Activated naive CD8-positive, alpha-beta T cell treated with anti-CD3 and anti-CD28 coated beads for 36 hours (primary cell): ENCODE results near the gene LUC7L3. TPM values are rescaled to one million over a fixed set of nuclear protein-coding genes. Genes with fewer than 3 reads are reported as not detected.
"Not testable (repeated sequence)": the region's sequence is repeated elsewhere in the genome, so short reads cannot be mapped to it uniquely, and the experiment has no call there.

ENCODE experiments used
- DNase-seq: peaks from one replicate; pipeline ENCODE4 v3.0.0; 2021
- H3K27ac Mint-ChIP-seq: one replicate; pipeline ENCODE4 v1.8.0; 2022; ENCODE audit warnings: mild to moderate bottlenecking, moderate library complexity, mixed read lengths
- H3K27me3 Mint-ChIP-seq: one replicate; pipeline ENCODE4 v1.8.0; 2022; ENCODE audit warnings: mild to moderate bottlenecking, mixed read lengths
- H3K36me3 Mint-ChIP-seq: one replicate; pipeline ENCODE4 v1.8.0; 2021; ENCODE audit warnings: mild to moderate bottlenecking, mixed read lengths
- H3K4me1 Mint-ChIP-seq: one replicate; pipeline ENCODE4 v1.8.0; 2021; ENCODE audit warnings: mixed read lengths
- H3K4me3 Mint-ChIP-seq: one replicate; pipeline ENCODE4 v1.8.0; 2022; ENCODE audit warnings: mild to moderate bottlenecking, moderate library complexity, mixed read lengths
- H3K9me3 Mint-ChIP-seq: one replicate; pipeline ENCODE4 v1.8.0; 2022; ENCODE audit warnings: mixed read lengths
- total RNA-seq, 2 experiments: library from RNA; stranded (reverse); gene quantifications; one replicate each; pipeline ENCODE4 v1.2.3, GENCODE V29; 2021

The LUC7L3 gene
- total RNA-seq, 2 experiments from 2014 or later, result 108 to 116 TPM

DNA sequence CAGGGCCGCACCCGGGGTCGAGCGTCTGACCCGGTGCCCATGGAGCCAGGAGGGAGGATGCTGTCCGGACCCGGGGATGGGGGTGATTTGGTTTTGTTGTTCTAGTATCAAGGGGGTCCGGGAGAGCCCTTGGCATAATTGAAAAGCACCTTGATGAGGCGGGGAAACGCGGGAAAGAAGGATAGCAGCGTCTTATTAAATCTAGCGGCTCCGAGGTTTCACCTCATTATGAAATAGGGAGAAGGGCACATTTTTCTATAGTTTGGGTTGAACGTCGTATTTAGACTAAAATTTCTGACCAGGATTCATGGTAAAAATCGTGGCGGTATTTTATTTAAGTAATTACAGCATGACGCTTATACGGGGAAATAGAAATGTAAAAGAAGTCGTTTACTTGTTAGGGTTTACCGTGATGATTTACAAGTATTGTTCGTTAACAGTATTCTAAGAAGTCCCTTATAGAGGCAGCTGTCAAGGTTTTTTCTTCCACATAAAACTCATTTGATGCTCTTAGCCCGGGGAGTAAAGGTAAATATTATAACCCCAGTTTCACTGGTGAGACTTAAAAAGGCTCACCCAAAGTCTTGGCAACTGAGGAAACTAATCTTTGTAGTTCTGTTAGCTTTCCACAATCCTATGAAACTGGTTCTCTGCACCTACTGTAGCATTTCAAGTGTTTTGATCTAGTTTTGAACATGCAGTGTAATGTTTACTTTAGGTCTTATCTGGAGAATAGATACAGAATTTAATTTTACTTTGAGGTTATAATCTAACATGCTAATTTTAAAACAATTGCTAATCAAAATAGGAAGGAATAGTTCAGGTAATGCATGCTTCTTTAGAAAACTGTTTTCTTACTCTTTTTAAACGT is 756 bp downstream of the LUC7L3 start:
- Mint-ChIP-seq H3K27me3 (no peaks in the 10 kb centered on the region), H3K4me3 (peak overlapping the region; percentile 89), H3K4me1 (peaks cover 25% of the 10 kb centered on the region), H3K27ac (peak overlapping the region; percentile 98), H3K9me3 (no peaks in the 10 kb centered on the region), H3K36me3 (peaks cover 38% of the 10 kb centered on the region)
- DNase-seq, result no peak

DNA sequence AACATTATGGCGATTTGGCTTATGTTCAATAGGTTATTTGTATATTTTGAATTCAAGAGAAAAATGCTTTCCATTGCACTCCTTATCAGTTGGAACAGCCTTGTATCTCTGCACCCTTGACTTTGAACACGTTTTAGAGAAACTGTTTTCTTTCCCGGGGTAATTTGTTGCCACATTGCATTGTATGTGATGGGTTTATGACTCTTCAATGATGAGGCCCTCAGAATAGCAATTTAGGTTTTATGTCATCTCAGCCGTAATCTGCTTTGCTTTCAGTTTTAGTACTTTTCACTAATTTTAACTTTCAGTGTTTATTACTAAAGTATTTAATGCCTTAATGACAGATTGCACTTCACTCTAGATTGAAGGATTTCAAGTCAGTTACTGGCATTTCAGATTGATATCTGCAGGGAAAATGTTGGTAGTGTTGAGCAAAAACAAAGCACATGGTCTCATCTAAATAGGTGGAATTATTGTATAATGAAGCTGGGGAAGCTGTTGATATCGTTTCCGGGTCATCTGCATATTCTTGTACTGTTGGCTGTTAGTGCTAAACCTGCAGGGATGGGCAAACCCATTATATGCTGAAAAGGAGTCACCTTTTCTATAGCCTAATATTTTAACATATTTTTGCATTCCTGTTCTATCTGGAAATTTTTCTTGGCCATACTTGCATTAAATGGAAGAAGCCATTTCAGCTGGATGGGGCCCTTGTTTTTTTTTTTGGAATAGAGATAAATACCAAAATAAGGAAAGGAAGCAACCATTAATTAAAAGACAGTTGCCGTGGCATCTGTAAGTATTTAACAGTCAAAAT is 2.0 kb downstream of the LUC7L3 start:
- DNase-seq, result no peak
- peak overlapping the region; percentile 89 for H3K4me3 Mint-ChIP-seq

DNA sequence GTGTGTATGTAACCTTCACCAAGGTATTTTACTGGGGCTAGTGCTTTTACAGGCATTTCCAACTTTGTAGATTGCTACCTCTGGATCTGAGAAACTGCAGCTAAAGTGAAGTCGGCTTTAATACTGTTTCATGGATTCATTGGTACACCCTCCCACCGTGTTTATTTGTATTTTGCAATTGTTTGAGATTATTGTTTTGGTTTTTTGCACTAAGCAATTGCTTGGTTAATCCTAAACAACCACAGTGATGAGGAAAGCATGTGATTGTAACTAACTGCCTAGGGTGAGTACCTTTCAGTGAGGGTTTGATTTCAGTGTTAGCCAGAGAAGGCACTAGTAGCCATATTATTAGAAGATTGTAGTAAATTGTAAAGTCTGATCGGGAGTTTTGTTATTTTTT is 3.3 kb downstream of the LUC7L3 start:
- DNase-seq, result no peak
- peaks cover 38% of the 10 kb centered on the region for H3K4me1 Mint-ChIP-seq
- H3K4me3 Mint-ChIP-seq, result peak overlapping the region; percentile 89
- H3K36me3 Mint-ChIP-seq, result peaks cover 48% of the 10 kb centered on the region
- H3K27me3 Mint-ChIP-seq, result no peaks in the 10 kb centered on the region
- H3K27ac Mint-ChIP-seq, result no peak overlapping the region
- H3K9me3 Mint-ChIP-seq, result no peaks in the 10 kb centered on the region

More for the DNA sequence above, 2.0 kb downstream of the LUC7L3 start:
- H3K36me3 Mint-ChIP-seq, result peaks cover 43% of the 10 kb centered on the region
- peaks cover 30% of the 10 kb centered on the region for H3K4me1 Mint-ChIP-seq
- H3K9me3 Mint-ChIP-seq, result no peaks in the 10 kb centered on the region
- H3K27ac Mint-ChIP-seq, result peak overlapping the region; percentile 98
- no peaks in the 10 kb centered on the region for H3K27me3 Mint-ChIP-seq

DNA sequence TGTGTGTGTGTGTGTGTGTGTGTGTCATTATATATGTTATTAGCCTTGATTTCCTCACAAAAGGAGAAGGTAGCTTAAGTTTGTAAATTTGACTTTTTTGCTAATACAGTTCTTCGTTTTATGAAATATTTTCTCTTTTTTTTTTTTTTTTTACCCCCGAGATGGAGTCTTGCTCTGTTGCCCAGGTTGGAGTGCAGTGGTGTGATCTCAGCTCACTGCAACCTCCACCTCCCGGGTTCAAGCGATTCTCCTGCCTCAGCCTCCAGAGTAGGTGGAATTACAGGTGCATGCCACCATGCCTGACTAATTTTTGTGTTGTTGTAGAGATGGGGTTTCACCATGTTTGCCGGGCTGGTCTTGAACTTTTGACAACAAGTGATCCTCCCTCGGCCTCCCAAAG is 5.2 kb downstream of the LUC7L3 start:
- H3K27me3 Mint-ChIP-seq, DNase-seq, H3K27ac Mint-ChIP-seq, H3K9me3 Mint-ChIP-seq, H3K4me3 Mint-ChIP-seq: not testable (repeated sequence)
- Mint-ChIP-seq H3K36me3 (peaks cover 40% of the 10 kb centered on the region), H3K4me1 (peaks cover 44% of the 10 kb centered on the region)

DNA sequence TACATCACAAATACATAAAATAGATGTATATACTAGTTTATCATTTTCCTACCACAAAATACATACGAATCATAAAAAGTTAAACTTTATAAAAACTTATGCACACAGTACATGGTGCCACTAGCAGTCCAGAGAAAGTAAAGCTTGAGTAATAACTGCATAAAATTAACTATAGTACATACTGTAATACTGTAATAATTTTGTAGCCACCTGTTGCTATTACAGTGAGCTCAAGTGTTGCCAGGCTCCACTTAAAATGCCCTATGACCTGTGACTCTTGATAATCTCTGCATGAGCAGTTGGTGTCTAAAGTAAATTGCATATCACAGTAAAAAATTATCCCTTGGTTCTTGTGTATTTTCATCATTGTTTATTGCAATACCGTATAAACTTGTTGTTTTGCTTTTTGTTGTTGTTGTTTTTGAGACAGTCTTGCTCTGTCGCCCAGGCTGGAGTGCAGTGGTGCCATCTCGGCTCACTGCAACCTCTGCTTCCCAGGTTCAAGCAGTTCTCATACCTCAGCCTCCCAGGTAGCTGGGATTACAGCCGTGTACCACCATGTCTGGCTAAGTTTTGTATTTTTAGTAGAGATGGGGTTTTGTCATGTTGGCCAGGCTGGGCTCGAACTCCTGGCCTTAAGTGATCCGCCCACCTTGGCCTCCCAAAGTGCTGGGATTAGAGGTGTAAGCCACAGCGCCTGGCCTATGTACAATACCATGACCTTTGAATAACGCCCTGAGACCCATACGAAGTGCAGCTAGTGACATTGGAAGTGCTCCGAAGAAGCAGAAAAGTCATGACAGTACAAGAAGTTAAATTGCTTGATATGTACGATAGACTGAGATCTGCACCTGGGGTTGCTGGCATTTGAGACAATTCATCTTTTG is 6.6 kb downstream of the LUC7L3 start:
- no peak overlapping the region for H3K27ac Mint-ChIP-seq
- H3K36me3 Mint-ChIP-seq, result peaks cover 27% of the 10 kb centered on the region
- no peaks in the 10 kb centered on the region for H3K9me3 Mint-ChIP-seq
- H3K4me1 Mint-ChIP-seq, result peaks cover 51% of the 10 kb centered on the region
- H3K4me3 Mint-ChIP-seq, result no peak overlapping the region
- no peaks in the 10 kb centered on the region for H3K27me3 Mint-ChIP-seq
- DNase-seq, result no peak

DNA sequence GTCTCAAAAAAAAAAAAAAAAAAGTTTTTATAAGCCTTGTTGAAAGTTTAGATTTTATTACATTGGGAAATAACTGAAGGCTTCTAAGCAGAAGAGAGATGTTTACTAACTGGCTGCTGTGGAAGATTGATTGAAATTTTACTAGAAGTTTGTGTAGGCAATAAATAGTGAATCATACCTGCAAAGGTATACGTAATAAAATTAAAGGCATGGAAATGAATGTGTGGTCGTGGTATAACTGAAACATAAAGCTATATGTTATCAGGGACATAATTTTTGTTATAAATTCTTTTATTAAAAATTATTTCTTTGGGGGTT is 8.7 kb downstream of the LUC7L3 start:
- H3K4me1 Mint-ChIP-seq, result peaks cover 55% of the 10 kb centered on the region
- no peaks in the 10 kb centered on the region for H3K9me3 Mint-ChIP-seq
- no peak for DNase-seq
- no peak overlapping the region for H3K27ac Mint-ChIP-seq
- H3K27me3 Mint-ChIP-seq, result no peaks in the 10 kb centered on the region
- peaks cover 12% of the 10 kb centered on the region for H3K36me3 Mint-ChIP-seq
- H3K4me3 Mint-ChIP-seq, result no peak overlapping the region

GRCh38 chr17:50728881-50729765 is 9.7 kb downstream of the LUC7L3 start:
- H3K9me3 Mint-ChIP-seq, result no peaks in the 10 kb centered on the region
- H3K36me3 Mint-ChIP-seq, result peaks cover 12% of the 10 kb centered on the region
- H3K27ac Mint-ChIP-seq, result peak overlapping the region; percentile 56
- no peaks in the 10 kb centered on the region for H3K27me3 Mint-ChIP-seq
- no peak for DNase-seq
- H3K4me3 Mint-ChIP-seq, result no peak overlapping the region
- peaks cover 52% of the 10 kb centered on the region for H3K4me1 Mint-ChIP-seq

- Mint-ChIP-seq H3K36me3 (peaks cover 16% of the 10 kb centered on the region), H3K9me3 (no peaks in the 10 kb centered on the region), H3K4me3 (no peak overlapping the region), H3K4me1 (peaks cover 64% of the 10 kb centered on the region), H3K27me3 (no peaks in the 10 kb centered on the region), H3K27ac (peak overlapping the region; percentile 29)
- no peak for DNase-seq
Observed at GRCh38 chr17:50731575-50732460, 12.4 kb downstream of the LUC7L3 start.

DNA sequence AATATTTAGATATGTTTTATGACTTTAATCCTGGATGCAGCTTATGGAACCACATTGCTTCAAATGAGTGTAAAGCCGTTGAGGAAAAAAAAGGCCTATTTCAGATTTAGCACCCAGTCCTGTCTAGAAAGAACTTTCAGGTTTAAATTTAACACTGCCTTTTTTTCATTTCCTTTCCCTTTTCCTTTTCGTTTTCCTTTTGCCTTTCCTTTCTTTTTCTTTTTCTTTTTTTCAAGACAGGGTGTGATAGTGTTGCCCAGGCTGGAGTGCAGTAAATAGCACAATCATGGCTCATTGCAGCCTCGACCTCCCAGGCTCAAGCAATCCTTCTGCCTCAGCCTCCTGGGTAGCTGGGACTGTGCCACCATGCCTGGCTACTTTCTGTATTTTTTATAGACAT is 15.9 kb downstream of the LUC7L3 start:
- Mint-ChIP-seq H3K4me3 (no peak overlapping the region), H3K36me3 (peaks cover 26% of the 10 kb centered on the region), H3K4me1 (peaks cover 70% of the 10 kb centered on the region), H3K27ac (peak overlapping the region; percentile 27), H3K9me3 (no peaks in the 10 kb centered on the region), H3K27me3 (no peaks in the 10 kb centered on the region)
- DNase-seq, result no peak

DNA sequence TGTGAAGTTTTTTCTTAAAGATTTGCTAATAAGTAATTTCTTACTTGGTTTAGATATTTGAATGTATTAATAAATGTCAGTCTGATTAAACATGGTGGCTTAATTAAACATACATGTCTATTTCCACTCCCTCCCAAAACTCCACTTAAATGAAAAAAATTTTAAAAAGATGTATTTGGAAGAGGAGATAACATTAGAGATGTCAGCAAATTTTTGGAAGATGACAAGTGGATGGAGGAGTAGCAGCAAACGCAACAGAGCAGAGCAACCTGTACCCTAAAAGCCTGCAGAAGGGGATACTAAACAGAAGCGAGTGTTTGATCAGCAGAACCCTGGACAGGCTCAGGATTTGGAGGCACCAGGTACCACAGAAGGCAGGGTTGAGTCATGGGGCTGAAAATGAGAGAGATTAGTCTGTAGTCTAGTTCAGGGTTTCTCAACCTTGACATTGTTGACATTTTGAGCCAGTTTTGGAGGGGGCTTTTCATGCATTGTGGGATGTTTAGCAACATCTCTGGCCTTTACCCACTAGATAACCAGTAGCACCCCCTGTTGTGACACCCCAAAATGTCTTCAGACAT is 17.8 kb downstream of the LUC7L3 start:
- no peaks in the 10 kb centered on the region for H3K27me3 Mint-ChIP-seq
- DNase-seq, result peak; percentile 16
- H3K4me3 Mint-ChIP-seq, result no peak overlapping the region
- H3K27ac Mint-ChIP-seq, result peak overlapping the region; percentile 75
- peaks cover 33% of the 10 kb centered on the region for H3K36me3 Mint-ChIP-seq
- peaks cover 53% of the 10 kb centered on the region for H3K4me1 Mint-ChIP-seq
- no peaks in the 10 kb centered on the region for H3K9me3 Mint-ChIP-seq

GRCh38 chr17:50739098-50739497 is 19.7 kb downstream of the LUC7L3 start:
- Mint-ChIP-seq H3K27ac (peak overlapping the region; percentile 67), H3K4me3 (no peak overlapping the region), H3K36me3 (peaks cover 42% of the 10 kb centered on the region), H3K9me3 (no peaks in the 10 kb centered on the region), H3K4me1 (peaks cover 47% of the 10 kb centered on the region), H3K27me3 (no peaks in the 10 kb centered on the region)
- no peak for DNase-seq

- Mint-ChIP-seq H3K27ac (no peak overlapping the region), H3K27me3 (no peaks in the 10 kb centered on the region), H3K36me3 (peaks cover 35% of the 10 kb centered on the region)
Observed at GRCh38 chr17:50745631-50746030, 26.2 kb downstream of the LUC7L3 start.

GRCh38 chr17:50749245-50749644 is 29.8 kb downstream of the LUC7L3 start:
- Mint-ChIP-seq H3K4me3 (no peak overlapping the region), H3K4me1 (peaks cover 11% of the 10 kb centered on the region), H3K36me3 (peaks cover 32% of the 10 kb centered on the region), H3K27me3 (no peaks in the 10 kb centered on the region), H3K9me3 (no peaks in the 10 kb centered on the region), H3K27ac (peak overlapping the region; percentile 42)
- no peak for DNase-seq

More at GRCh38 chr17:50745631-50746030, 26.2 kb downstream of the LUC7L3 start:
- no peak overlapping the region for H3K4me3 Mint-ChIP-seq
- H3K4me1 Mint-ChIP-seq, result peaks cover 8% of the 10 kb centered on the region
- no peaks in the 10 kb centered on the region for H3K9me3 Mint-ChIP-seq
- no peak for DNase-seq
